Spleen (tissue), 3 donors: Measurements from ENCODE around the gene RIMBP2.

Experiments
- POLR2A ChIP-seq, 3 donors: fragments of 450-650 bp; IDR thresholded peaks; one replicate each; pipeline ENCODE4 v1.5.1; 2017; ENCODE audit warnings: antibody characterized with exemption in 3 of 3, mild to moderate bottlenecking in 1 of 3
- POLR2AphosphoS5 ChIP-seq, 3 donors: sonication (generic); formaldehyde crosslinking; IDR thresholded peaks; one replicate each; pipeline ENCODE4 v1.5.1; 2017; ENCODE audit warnings: antibody characterized with exemption in 3 of 3

DNA sequence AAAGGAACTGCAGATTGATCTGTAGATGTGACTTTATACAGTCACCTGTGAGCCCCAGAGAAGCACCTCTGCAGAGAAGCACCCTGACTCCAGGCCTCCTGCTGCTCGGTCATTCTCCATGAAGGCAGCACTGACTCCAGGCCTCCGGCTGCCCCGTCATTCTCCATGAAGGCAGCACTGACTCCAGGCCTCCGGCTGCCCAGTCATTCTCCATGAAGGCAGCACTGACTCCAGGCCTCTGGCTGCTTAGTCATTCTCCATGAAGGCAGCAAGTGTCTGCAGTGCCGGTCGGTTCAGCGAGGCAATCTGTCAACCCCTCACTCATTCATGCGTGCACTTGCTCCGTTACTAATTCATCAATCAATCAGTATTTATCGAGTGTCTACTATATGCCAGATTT lies 218.1 kb downstream of the RIMBP2 start:
- TF ChIP-seq POLR2A (IDR thresholded peaks at IDR 0.05) (no peak), POLR2AphosphoS5 (IDR thresholded peaks at IDR 0.05) (no peak)
